Breast epithelium (tissue), 4 donors: ENCODE data around the gene ORM2. TPM values are rescaled to one million over a fixed set of nuclear protein-coding genes. Genes with fewer than 3 reads are reported as not detected.

Experiments
- DNase-seq, 2 donors: peaks; one replicate each; pipeline ENCODE4 v3.0.0-alpha.2; 2019; ENCODE audit warnings: low spot score in 2 of 2
- H3K27ac ChIP-seq, 2 donors: fragments of 200-600 bp; sonication (generic) in 1 of 2; one replicate each; pipeline ENCODE4 v1.5.1; 2016 to 2019; ENCODE audit warnings: mild to moderate bottlenecking in 1 of 2
- H3K27me3 ChIP-seq, 2 donors: fragments of 200-600 bp; sonication (generic) in 1 of 2; one replicate each; pipeline versions ENCODE4 v1.5.1 to v1.6.0; 2017 to 2019; ENCODE audit warnings: control low read depth in 1 of 2, mild to moderate bottlenecking in 1 of 2
- H3K36me3 ChIP-seq: fragments of 200-600 bp; one replicate; pipeline ENCODE4 v1.5.1; 2019
- H3K4me1 ChIP-seq, 2 donors: fragments of 200-600 bp; sonication (generic); one replicate each; pipeline ENCODE4 v1.5.1; 2016 to 2019; ENCODE audit warnings: control low read depth in 1 of 2
- H3K4me3 ChIP-seq, 3 donors: fragments of 200-600 bp; sonication (generic); 1 replicate in 2 of 3; 2 replicates in 1 of 3; pipeline ENCODE4 v1.5.1; 2016 to 2019; ENCODE audit warnings: mild to moderate bottlenecking in 3 of 3, moderate library complexity in 2 of 3
- H3K9me3 ChIP-seq, 2 donors: fragments of 200-600 bp; sonication (generic) in 1 of 2; one replicate each; pipeline ENCODE4 v1.5.1; 2016 to 2019; ENCODE audit warnings: control low read depth in 1 of 2
- POLR2A ChIP-seq: fragments of 450-650 bp; IDR thresholded peaks from one replicate; pipeline ENCODE4 v1.6.1; 2016; ENCODE audit warnings: antibody characterized with exemption, mild to moderate bottlenecking, moderate library complexity
- POLR2AphosphoS5 ChIP-seq, 3 donors: sonication (generic); formaldehyde crosslinking; IDR thresholded peaks; one replicate each; pipeline ENCODE4 v1.6.1; 2017; ENCODE audit warnings: antibody characterized with exemption in 3 of 3
- intact Hi-C: fragments of 100-400 bp; cut with DNase I; formaldehyde crosslinking; loops from one replicate; pipeline ENCODE4 v1.15.1; 2023; ENCODE audit warnings: low total_unique reads
- total RNA-seq, 3 donors: library from RNA; depleted of rRNA; stranded (reverse); fragments of >200 nt; gene quantifications; one replicate each; pipeline ENCODE4 v1.1.0, GENCODE V29; 2016
- TF ChIP-seq, protein P1 (sequence below), 3 donors: fragments of 450-650 bp; IDR thresholded peaks; one replicate each; pipeline ENCODE4 v1.5.1; 2016 to 2017; ENCODE audit warnings: antibody characterized with exemption in 3 of 3, mild to moderate bottlenecking in 3 of 3, moderate library complexity in 3 of 3

The ORM2 gene
- total RNA-seq, 3 donors from 2014 or later = 1.6 to 2.9 TPM; not detected in 1

DNA sequence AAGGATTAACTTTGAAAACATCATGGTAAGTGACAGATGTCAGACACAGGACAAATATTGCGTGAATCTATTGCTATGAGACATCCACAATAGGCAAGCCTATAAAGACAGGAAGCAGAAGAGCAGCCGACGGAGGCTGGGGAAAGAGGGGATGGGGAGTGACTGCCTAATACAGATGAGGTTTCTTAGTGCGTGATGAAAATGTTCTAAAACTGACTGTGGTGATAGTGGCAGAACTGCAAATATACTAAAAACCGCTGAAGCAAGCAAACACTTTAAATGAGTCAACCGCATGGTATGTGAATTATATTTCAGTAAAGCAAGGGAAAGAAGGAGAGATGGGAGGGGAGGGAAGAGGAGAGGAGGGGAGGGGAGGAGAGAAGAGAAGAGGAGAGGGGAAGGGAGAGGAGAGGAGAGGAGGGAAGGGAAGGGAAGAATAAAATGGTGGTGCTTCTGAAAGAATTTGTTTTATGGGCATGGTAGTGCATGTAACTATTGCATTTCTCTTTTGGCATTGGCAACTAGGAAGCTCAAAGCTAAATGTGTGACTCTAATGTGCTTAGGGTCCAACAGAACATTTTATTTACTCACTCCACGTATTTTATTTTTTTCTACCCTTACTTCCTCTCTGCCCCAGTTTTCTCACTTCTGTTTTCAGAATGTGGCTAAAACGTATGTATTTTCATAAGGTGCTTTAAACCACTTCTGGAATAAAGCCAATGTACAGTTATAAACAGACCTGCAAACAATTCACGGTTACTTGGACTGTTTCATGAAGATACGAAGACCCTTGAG, 36.9 kb downstream of the ORM2 start:
- no peak for TF ChIP-seq POLR2AphosphoS5 (IDR thresholded peaks at IDR 0.05)
- TF ChIP-seq, protein P1, sequence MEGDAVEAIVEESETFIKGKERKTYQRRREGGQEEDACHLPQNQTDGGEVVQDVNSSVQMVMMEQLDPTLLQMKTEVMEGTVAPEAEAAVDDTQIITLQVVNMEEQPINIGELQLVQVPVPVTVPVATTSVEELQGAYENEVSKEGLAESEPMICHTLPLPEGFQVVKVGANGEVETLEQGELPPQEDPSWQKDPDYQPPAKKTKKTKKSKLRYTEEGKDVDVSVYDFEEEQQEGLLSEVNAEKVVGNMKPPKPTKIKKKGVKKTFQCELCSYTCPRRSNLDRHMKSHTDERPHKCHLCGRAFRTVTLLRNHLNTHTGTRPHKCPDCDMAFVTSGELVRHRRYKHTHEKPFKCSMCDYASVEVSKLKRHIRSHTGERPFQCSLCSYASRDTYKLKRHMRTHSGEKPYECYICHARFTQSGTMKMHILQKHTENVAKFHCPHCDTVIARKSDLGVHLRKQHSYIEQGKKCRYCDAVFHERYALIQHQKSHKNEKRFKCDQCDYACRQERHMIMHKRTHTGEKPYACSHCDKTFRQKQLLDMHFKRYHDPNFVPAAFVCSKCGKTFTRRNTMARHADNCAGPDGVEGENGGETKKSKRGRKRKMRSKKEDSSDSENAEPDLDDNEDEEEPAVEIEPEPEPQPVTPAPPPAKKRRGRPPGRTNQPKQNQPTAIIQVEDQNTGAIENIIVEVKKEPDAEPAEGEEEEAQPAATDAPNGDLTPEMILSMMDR (IDR thresholded peaks at IDR 0.05) = no peak
- no peak for TF ChIP-seq POLR2A
- no peaks in the 10 kb centered on the region for H3K27me3 ChIP-seq
- no peak overlapping the region for H3K4me3 ChIP-seq
- no peaks in the 10 kb centered on the region for H3K4me1 ChIP-seq
- H3K36me3 ChIP-seq = no peaks in the 10 kb centered on the region
- H3K27ac ChIP-seq = peak overlapping the region; percentile 54 to 67
- H3K9me3 ChIP-seq = no peaks in the 10 kb centered on the region
- no peak for DNase-seq
- intact Hi-C loops = no loop called here

DNA sequence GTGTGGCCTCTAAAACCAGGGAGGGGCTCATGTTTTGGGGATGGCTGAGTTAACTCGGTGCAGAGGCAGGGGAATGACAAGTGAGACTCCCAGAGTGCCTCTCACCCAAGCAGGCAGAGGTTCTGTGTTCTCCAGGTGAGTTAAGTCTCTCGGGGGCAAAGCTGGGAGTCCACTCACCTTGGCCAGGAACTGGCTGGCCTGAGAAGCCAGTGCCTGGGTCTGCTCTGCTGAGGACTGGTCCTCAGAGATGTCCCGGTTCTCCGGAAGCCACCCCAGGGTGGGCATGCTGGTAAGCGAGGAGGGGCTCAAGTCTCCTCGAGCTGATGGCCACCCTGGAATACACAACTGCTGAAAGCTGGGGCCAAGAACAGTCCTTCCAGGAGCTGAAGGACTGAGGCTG, 37.7 kb downstream of the ORM2 start:
- H3K27me3 ChIP-seq = no peaks in the 10 kb centered on the region
- intact Hi-C loops = no loop called here
- H3K9me3 ChIP-seq = no peaks in the 10 kb centered on the region
- H3K4me3 ChIP-seq = no peak overlapping the region
- peaks cover 0 to 8% of the 10 kb centered on the region in 2 donors for H3K4me1 ChIP-seq
- H3K36me3 ChIP-seq = no peaks in the 10 kb centered on the region
- H3K27ac ChIP-seq = peak overlapping the region; percentile 54 to 67
- TF ChIP-seq POLR2A (no peak), POLR2AphosphoS5 (IDR thresholded peaks at IDR 0.05) (no peak)
- TF ChIP-seq, protein P1 (IDR thresholded peaks at IDR 0.05) = no peak
- no peak for DNase-seq

DNA sequence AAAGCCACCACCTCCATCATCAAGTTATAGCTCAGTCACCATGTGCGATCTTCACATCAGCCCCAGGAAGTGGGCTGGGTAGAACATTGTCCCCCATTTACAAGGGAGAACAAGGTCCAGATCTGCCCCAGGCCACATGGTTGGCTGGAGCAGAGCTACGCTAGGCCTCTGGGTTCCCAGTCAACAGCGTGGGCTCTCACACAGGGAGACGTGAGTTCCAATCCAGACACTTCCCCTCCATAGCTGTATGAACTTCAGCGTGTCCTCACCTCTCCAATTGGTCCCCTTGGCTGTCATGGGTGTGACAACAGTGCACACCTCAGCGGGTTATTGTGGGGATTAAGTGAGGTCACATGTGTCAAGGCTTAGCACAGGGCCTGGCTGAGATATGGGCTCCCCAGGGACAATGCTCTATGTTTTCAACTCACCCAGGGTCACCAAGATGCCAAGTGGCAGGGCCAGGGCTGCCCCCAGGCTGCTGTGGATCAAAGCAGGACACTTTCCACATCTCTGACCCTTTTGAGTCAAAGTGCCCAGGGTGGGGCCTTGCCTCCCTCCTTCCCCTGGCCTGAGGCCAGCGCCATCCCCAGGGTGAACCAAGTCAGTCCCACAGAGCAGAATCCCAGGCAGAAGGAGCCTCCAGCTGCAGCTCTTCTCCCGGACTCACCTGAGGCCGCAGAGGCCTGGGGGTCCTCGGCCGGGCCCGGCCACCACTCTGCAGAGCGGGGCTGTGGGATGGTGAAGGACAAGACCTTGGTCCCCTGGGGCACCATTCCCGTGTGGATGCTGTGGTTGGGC, 38.3 kb downstream of the ORM2 start:
- intact Hi-C loops = no loop called here
- Histone ChIP-seq H3K9me3 (no peaks in the 10 kb centered on the region), H3K4me1 (peaks cover 0 to 12% of the 10 kb centered on the region in 2 donors), H3K36me3 (no peaks in the 10 kb centered on the region), H3K4me3 (no peak overlapping the region), H3K27me3 (no peaks in the 10 kb centered on the region), H3K27ac (peak overlapping the region; percentile 54 to 67)
- TF ChIP-seq POLR2A = no peak
- no peak for TF ChIP-seq POLR2AphosphoS5 (IDR thresholded peaks at IDR 0.05)
- TF ChIP-seq, protein P1 (IDR thresholded peaks at IDR 0.05) = no peak
- no peak for DNase-seq

DNA sequence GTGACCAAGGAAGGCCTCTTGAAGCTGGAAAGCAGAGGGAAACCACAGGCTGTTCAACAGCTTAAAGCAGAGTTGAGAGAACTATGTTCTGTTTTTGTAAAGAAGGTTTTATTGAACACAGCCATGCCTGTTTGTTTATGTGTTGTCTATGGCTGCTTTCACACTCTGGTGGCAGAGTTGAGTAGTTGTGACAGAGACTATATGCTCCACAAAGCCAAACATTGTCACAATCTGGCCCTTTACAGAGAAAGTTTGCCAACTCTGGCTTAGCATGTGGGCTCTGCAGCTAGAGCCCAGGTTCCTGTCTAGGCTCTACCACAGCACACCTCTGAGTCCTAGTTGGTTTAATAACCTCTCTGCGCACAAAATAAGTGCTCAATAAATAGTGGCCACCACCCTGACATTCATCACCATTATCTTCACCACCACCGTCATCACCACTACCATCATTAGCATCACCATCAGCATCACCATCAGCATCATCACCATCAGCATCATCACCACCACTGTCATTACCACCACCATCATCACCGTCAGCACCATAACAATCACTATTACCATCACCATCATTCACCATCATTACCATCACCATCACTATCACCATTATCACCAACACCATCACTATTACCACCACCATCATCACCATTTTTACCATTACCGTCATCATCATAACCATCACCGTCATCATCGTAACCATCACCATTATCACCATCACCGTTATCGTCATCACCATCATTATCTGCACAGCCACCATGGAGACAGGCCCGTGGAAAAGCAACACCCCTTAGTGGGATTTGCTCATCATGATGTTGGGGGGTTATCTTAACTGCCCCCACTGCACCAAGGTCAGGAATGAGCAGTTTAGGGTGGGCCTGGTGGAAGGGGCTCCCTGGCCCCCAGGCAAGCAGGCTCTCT, 39.8 kb downstream of the ORM2 start:
- intact Hi-C loops = no loop called here
- peak overlapping the region in 1 of 2 donors; percentile 90 for H3K27ac ChIP-seq
- H3K4me1 ChIP-seq = peaks cover 0 to 12% of the 10 kb centered on the region in 2 donors
- no peaks in the 10 kb centered on the region for H3K9me3 ChIP-seq
- DNase-seq = no peak
- H3K36me3 ChIP-seq = no peaks in the 10 kb centered on the region
- H3K27me3 ChIP-seq = no peaks in the 10 kb centered on the region
- H3K4me3 ChIP-seq = no peak overlapping the region
- TF ChIP-seq POLR2A (no peak), POLR2AphosphoS5 (IDR thresholded peaks at IDR 0.05) (no peak)
- TF ChIP-seq, protein P1 (IDR thresholded peaks at IDR 0.05) = no peak
